NCI-H2029 treated with DMSO at 0.1 percent for 48 hours (cell line): ENCODE measurements around the gene KIAA0753.
"Not testable (repeated sequence)": the region's sequence is repeated elsewhere in the genome, so short reads cannot be mapped to it uniquely, and the experiment has no call there.

Experiments
- DNase-seq: peaks from one replicate; lab custom pipeline; 2025; lab: John Stamatoyannopoulos, UW

KIAA0753 gene

DNA sequence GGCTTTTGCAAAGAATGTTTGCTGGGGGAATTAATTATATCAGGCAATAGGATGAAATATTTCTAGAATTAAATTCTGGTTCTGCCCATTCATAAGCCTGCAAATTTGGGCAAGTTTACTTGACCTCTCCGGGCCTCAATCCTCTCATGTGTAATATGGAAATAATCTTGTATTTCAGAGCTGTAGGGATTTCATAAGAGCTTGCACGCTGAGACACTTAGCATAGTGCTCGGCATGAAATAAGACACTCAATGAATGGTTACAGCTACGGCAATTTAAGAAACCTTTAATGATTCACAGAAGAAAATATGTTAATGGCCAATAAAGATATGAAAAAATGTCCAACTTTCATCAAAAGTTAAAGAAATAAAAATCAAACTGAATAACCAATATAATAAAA is 43.6 kb downstream of the KIAA0753 start:
- no peak for DNase-seq

DNA sequence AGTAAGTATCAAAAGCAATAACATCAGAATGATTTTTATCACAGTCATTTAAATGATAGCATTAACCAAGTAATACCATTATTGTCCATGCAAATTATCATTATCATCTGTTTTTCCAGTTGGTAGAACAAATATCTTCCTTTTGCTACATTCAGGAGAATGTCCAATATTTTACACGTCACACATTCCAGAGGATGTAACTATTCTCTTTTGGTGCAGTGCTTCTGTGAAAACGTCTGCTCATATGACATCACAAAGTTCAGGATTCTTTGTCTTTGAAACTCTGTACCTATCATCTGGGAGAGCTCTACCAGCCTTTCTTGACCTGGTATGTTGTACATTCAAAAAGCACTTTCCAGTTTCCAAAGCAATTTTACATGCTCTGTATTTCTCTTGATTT is 44.0 kb downstream of the KIAA0753 start:
- no peak for DNase-seq

DNA sequence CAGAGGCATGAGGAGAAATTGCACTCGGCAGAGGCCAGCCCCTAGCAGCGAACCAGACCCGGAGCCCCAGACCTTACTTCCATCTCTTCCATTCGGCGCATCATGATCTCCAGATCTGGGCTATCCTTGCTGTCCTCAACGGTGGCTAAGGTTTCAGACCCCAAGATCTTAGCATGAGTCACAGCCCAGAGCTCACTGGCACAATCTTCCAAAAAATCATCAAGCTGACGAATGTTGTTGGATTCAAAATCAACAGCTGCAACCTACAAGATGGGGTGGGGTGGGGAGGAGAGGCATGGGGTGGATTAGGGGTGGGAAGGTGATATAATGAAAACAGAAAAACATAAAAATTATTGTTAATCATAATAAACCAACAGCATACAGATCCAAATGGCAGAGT is 44.4 kb downstream of the KIAA0753 start:
- DNase-seq = no peak

DNA sequence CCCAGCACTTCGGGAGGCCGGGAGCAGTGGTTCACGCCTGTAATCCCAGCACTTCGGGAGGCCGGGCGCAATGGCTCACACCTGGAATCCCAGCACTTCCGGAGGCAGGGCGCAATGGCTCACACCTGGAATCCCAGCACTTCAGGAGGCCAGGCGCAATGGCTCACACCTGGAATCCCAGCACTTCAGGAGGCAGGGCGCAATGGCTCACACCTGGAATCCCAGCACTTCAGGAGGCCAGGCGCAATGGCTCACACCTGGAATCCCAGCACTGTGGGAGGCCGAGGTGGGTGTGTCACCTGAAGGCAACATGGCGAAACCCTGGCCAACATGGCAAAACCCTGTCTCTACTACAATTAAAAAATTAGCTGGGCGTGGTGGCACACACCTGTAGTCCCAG is 47.1 kb downstream of the KIAA0753 start:
- DNase-seq = not testable (repeated sequence)

DNA sequence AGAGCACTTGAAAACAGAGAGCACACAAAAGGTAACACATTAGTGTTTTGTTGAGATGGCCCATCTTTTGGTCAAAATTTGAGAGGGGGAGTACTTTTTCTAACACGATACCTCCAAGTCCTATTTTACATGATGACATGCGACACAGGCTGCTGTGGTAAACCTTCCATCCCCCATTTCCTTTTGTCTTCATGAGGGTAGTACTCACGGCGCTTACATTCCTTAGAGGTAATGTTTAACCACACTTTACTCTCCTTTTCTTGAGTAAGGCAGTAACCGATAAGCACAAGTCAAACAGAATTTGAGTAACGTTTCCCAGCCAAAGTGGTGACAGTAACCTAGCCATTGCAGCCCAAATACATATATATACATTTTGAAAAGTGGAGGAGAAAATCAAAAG is 48.3 kb downstream of the KIAA0753 start:
- no peak for DNase-seq

DNA sequence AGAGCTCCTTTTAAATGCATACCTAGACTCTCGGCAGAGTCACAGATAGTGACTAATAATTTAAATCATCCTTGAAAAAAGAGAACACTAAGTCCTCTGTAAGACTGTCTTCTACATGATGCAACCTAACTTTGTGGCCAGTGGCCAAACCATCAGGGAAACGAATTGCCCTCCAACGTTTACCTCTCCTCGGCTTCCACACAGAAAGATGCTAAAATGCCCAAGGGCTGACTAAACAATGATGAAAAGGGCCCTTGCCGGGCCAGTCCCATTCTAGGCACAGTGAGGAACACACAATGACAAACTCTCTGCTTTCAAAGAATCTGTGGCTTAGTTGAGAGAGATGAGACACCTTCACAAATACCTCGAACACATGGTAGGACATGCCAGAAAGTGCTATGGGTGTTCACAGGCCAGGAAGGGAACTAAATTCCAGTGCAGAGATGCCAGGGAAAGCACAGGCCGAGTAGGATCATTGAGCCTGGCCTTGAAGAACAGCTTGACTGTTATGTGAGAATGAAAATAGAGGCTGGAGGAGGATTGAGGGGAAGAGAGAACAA is 48.8 kb downstream of the KIAA0753 start:
- no peak for DNase-seq

DNA sequence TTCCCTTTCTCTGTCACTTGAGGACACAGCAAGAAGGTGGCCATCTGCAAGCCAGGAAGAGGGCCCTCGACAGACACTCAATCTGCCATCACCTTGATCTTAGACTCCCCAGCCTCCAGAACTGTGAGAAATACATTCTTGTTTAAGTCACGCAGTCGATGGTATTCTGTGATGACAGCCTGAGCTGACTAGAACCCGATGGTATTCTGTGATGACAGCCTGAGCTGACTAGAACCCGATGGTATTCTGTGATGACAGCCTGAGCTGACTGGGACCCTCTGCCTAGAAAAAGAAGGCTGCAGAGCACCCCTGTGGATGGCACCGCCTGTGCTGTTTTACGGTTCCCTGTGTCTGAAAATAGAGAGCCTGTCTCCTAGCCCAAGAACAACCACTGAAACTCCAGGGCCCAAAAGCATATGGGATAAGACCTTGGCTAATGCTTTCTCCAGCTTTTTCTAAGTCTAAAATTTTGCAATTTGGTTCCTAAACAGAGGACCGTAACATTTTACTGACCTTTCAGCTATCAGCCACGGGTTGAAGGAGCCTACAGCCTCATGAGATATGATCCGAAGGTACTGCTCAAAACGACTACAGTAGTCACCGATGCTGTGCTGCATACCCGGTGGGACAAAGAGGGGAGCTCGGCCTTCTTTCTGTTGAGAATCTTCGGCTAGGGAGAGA is 51.1 kb downstream of the KIAA0753 start:
- DNase-seq = no peak

DNA sequence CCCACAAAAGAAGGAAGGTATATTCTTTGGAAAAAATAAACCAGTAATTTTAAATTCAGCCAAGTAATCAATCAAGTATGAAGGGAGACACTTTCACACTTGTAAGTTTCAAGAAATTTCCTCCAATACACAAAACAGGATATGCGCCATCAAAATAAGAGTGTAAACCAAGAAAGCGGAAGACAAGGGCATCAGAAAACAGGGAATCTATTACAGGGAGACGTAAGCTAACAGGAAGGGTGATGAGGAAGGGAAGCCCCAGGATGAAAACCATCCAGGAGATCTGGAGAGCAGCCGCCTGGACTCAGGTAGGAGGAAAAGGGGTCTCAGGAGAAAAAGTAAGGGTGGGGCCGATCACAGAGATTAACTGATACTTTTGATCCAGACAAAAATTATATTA is 52.3 kb downstream of the KIAA0753 start:
- no peak for DNase-seq

DNA sequence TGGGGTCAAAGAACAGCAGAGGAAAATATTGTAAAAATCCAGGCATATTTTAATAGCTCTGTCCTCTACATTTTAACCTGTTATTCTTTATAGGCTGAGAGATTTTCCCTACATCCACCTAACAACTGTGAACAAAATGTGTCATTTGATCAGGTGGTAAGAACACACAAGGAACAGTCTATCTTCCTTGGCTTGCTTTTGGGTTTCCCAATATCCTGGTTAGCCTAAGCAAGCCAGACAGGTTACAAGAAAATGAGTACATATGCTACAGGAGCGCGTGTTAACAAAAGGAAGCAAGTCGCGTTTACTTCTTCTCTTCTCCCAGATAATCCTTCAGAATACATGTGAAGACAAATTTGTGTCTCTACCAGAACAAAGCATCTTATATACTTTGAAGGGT is 53.2 kb downstream of the KIAA0753 start:
- no peak for DNase-seq

DNA sequence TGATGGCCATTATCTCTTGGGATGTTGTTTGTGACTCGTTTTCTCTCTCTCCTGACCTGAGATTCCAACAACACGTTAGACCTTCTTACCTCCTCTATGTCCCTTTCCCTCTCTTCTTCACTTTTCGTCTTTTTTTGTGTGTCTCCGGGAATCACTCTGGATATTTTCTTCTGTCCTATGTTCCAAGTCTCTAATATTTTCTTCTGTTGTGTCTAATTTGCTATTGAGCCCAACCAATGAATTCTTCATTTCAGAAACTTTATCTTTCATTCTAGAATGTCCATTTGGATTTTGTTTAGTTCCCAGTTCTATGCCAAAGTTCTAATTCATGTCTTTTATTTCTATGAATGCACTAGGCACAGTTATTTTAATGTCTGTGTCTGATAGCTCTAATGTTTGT is 57.1 kb downstream of the KIAA0753 start:
- no peak for DNase-seq

DNA sequence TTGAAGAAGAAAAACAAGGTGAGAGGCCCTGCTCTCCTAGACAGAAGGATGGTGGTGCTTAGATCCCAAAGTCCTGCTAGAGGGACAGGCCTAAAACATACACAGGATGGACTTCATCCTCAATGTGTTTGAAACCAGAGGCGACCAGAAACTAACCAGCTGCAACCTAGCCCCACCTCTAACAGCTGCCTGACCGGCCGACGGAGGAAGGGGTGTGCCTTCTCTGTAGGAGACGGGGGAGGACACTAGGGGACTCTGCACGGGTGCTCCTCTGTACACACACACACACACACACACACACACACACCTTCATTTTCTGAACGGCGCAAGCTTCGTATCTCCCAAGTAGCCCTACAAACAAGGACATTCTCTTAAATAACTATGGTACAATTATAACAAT is 59.9 kb downstream of the KIAA0753 start:
- no peak for DNase-seq

DNA sequence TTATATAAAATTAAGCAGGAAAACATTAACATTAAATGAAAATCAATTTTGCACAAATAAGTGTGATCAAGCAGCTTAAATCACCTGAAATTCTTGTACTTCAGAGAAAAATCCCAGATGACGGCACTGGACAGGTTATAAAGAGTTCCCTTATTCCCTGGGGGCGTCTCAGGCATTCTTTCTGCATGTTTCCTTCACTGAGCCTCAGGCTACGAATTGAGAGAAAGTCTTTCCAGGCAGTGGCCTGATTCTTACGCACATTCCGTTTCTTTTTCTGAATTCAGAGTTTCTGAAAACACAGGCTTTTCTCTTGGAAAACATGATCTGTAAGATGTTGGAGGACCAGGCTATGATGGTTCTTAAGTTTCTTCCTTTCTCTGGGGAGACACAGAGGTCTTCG is 62.0 kb downstream of the KIAA0753 start:
- DNase-seq = no peak

DNA sequence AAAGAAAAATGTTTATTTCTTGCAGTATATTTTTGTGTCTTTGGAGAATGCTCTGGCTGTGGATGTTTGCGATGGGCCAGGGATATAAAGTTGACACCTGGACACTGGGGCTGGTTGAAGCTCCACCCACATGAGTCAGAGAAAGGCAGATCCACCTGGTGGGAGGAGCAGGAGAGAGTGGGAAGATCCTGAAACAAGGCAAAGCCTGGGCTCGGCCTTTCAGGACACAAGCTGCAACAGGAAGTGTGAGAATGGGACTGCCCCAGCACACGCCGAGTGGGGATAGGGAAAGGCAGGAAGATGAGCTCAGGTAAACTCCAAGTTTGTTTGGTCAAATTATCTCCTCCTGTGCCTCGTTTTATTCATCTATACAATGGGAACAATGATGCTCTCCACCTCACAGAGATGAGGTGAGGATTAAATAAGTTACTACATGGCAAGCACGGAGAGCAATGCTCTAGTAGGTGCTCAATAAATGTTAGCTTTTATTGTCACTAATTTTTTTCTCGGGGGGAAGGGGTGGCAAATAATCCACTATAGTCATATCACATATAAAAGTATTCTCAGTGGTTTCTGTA is 62.7 kb downstream of the KIAA0753 start:
- DNase-seq = no peak

DNA sequence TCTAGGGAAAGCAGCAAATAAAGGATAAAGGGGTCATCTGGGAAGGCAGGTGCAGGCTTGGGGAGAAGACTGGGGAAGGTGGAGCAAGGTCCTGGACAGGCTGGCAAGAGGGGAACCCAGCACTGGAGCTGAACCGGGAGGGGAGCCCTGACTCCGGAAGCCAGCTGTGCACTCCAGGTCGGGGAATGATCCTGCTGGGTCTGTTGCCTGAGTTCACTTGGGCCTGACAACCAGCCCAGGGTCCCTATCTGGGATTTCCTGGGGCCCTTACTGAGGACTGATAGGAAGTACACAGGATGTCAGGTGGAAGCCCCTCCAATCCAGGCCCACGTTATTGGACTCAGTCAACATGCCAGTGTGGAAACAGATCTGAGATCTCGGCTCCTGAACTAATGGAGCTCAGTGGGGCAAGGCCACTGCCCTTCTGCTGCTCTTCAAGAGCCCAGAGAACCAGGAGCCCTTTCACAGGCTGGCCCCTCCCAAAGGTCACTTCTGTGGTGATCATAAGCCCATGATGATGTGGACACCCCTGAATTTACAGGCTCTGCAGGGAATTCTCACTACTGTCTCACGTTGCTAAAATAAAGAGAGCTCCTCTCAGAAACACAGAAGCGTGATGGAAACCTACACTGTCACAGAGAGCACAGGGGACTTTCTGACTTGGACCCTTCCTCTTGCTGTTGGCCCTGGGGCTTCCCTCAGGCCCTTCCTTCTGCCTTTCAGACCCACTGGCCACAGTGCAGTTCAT is 64.3 kb downstream of the KIAA0753 start:
- DNase-seq = no peak

DNA sequence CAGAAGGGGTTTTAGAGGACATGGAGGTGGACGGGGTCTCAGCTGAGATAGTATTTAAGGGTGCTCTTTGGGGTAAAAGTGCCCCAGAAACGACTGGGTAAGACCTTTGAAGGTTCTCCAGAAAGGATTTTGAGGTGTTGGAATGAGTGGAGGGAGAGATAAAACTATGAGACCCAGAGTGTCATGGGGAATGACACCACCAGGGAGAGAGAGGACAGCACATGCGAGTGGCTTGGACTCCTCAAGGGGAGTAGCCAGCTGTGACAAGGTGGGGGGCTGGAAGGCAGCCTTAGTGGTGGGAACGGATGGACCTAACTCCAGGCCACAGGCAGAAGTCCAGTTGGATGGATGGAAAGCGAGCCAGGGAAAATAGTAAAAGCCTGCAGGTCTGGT is 64.9 kb downstream of the KIAA0753 start:
- no peak for DNase-seq

DNA sequence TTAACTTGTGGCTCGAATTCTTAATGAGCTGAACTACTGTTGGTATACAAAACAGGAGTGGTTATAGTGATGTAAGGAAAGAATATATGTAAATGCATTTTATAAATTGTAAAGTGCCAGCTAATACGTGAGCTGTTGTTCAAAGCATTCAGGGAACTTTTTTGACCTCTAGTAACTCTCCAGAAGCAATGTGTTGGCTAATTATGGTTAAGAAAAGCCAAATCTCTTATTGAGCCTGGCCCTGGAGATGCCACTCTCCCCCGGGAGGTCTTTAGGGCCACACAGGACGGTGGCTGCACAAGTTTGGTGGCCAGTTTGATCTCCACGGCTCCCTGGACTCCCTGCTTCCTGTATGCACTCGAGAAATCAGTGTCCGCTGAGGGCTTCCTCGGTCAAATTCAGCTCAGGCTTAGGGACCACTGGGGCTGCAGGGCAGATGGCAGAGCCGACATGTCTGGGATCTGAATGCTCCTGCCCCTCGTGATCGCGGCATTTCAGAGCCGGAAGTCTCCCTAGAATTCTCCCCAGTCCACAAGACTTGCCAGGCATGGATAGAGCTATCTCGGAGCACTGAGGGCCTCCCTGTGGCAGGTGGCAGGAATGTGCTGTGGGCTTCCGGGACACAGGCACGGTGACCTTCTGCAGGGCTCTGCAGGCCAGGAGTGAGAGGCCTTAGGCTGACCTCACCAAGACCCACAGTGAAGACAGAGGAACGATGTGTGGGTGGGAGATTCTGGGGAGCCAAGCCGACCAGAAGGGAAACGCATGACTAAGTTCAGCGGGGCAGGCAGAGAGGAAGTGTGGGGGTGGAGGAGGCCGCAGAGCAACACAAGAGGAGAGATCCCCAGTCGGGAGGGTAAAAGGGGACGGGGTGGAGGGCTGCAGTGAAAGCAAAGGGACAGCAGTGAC is 65.6 kb downstream of the KIAA0753 start:
- no peak for DNase-seq

DNA sequence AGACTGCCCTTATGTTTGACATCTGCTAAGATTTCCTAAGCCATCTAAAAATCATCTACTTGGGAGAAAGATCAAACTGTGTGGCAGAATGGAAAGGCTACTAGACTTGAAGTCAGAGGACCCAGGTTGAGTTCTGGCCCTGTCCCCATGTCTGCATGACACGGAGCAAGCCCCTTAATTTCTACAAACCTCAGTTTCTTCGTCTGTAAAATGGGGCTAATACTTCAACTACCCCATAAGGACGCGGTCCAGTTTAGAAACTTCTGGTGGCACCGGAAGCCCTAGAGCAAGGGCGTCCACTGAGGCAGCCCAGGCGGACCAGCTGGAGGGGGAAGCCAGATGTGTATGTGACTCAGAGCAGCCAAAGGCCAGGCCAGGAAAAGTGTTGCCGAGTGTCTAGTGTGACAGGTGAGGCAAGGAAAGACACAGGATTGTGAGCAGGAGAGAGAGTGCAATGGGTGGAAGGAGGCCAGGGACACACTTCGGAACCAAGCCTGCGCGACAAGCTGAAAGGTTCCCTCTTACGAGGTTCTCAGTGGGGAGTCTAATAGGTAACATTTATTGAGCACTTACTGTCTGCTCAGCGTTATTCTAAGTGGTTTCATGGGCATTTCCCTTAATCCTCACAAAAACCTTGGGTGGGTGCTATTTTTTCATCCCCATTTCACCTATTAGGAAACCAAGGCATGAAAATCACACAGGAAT is 66.4 kb downstream of the KIAA0753 start:
- DNase-seq = no peak

DNA sequence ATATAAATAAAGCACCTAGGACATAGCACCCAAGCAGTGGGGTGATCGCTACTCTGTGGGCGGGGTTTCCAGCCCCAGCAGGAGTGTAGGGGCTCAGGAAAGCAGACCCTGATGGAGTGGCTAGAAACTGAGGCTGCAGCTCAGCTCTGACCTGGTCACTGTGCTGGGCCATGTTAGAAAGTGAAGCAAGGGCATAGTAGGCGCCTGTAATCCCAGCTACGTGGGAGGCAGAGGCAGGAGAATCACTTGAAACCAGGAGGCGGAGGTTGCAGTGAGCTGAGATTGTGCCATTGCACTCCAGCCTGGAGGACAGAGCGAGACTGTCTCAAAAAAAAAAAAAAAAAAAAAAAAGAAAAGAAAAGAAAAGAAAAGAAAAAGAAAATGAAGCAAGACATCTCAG is 67.0 kb downstream of the KIAA0753 start:
- DNase-seq = not testable (repeated sequence)

DNA sequence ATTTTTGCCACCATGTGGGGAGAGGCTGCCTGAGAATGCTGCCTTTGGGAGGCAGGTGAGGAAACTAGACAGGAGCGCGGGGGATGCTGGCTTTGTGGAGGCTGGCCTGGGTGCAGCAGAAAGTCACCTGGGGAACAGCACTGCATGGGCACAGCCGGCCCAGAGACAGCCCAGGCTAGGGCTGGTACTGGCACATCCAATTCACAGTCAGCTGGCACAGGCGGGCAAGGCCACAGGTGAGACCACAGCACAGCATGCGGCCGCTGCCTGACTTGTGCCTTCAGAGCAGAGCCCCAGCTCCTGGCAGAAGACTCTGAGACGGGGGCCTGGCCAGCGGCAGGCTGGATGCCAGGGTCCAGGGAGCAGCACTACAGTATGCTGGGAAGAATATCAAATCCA is 67.5 kb downstream of the KIAA0753 start:
- DNase-seq = no peak

DNA sequence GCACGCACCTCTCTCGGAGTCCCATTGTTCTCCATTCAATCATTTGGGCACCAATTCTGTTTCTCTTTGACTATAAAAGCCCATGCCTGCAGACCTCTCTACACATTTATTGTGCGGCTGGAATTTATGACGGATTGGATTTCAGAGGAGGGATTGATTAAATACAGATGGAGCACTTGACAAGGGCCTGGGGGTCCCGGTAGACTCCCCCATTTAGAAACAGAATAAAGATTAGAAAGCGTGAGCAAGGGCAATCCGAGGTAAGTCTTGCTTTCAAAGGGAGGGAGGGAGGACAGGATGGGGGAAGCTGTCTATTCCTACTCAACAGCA is 69.1 kb downstream of the KIAA0753 start:
- DNase-seq = no peak

DNA sequence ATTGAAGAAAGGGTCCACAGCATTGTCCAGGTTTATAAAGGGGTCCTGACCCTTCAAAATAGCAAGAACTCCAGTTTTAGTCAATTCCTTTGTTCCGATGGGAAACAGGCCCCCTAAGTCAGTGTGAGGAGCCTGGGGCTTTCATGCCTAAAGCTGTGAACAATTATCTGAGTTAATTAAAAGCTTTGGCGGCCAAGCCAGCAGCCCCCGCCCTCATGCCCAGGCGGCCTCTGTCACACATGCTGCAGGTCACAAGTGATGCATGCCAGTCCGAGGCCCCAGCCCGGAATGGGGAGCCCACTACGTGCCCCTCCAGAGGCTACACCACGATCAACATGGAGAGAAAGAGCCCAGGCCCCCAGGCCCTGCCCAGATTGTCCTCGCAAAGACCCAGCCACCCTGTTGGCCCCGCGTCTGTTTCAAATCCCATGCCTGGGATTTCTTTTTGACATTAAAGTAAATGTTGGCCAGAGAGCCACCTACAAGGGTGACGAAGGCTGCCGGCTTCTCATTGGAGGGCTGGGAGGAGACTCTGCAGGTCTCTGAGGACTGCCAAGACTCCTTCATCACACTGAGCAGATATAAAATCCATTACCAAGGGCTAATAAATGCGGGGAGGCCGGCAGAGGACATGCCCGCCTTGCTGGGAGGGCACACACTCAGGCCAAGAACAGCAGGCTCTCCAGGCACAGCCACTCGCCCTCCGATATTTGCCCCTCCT is 69.6 kb downstream of the KIAA0753 start:
- no peak for DNase-seq
